HEK293T (cell line): ENCODE results near the gene ASB3.

Experiments
- FOXM1 ChIP-seq: fragments of 450-650 bp; IDR thresholded peaks from 2 replicates; pipeline ENCODE4 v1.6.1; 2017; ENCODE audit warnings: mild to moderate bottlenecking, borderline replicate concordance
- LEF1 ChIP-seq: fragments of 450-650 bp; IDR thresholded peaks from 2 replicates; pipeline ENCODE4 v1.6.1; 2017; ENCODE audit warnings: mild to moderate bottlenecking, borderline replicate concordance
- PKNOX1 ChIP-seq: fragments of 450-650 bp; IDR thresholded peaks from 2 replicates; pipeline ENCODE4 v1.6.1; 2016

GRCh38 chr2:53631313-53632125 is 155.2 kb downstream of the ASB3 start:
- TF ChIP-seq LEF1 (no peak), PKNOX1 (no peak), FOXM1 (no peak)
